Measurements from ENCODE around the gene MYBPHL.
A peak's percentile ranks its signal among the peaks of the same experiment; 100 is the strongest.

The MYBPHL gene

GRCh38 chr1:109338608-109339007, 31.8 kb upstream of the MYBPHL start:
- no peak overlapping the region for H4K8ac ChIP-seq (ENCODE audit: low read length)
- no peak overlapping the region for H2BK12ac ChIP-seq (ENCODE audit: low read length in 2 of 2)
- H2AK5ac ChIP-seq (ENCODE audit: low read length, severe bottlenecking): no peak overlapping the region
- no peaks in the 10 kb centered on the region for H3K4me1 ChIP-seq (ENCODE audit: control insufficient read depth, insufficient read depth, low read depth, low read length)
- no peak for DNase-seq
- WGBS: 100% methylated on average over 3 of the region's 3 CpGs
- no peak overlapping the region for H3K4me3 ChIP-seq (ENCODE audit: insufficient read depth in 1 of 2, low read depth in 1 of 2, low read length in 2 of 2)
- no peak overlapping the region for H4K91ac ChIP-seq (ENCODE audit: low read length)
- H2BK120ac ChIP-seq (ENCODE audit: low read depth, low read length): no peak overlapping the region
- H3K79me1 ChIP-seq (replicated peaks; ENCODE audit: low read length, poor library complexity, severe bottlenecking): no peaks in the 10 kb centered on the region
- H3K4me2 ChIP-seq (ENCODE audit: low read length, poor library complexity, severe bottlenecking): no peak overlapping the region
- no peak overlapping the region for H3K4ac ChIP-seq (ENCODE audit: low read depth in 1 of 2, low read length in 2 of 2)
- peaks cover 24 to 33% of the 10 kb centered on the region in 2 experiments for H3K36me3 ChIP-seq (ENCODE audit: control insufficient read depth in 1 of 2, insufficient read depth in 2 of 2, low read depth in 1 of 2, low read length in 2 of 2)
- H2AFZ ChIP-seq (ENCODE audit: low read depth, low read length): no peak overlapping the region
- no peak overlapping the region for H3K23ac ChIP-seq (ENCODE audit: low read length in 2 of 2)
- no peaks in the 10 kb centered on the region for H3K27me3 ChIP-seq (ENCODE audit: control insufficient read depth in 1 of 2, insufficient read depth in 1 of 2, low read length in 2 of 2)
- H3K9me3 ChIP-seq (ENCODE audit: control insufficient read depth, low read length): no peaks in the 10 kb centered on the region
- no peak overlapping the region for H3K14ac ChIP-seq (ENCODE audit: low read length in 2 of 2)
- H2BK5ac ChIP-seq (ENCODE audit: low read depth, low read length, poor library complexity, severe bottlenecking): no peak overlapping the region
- H2BK15ac ChIP-seq (ENCODE audit: low read depth, poor library complexity, severe bottlenecking): no peak overlapping the region
- no peak overlapping the region for H3K27ac ChIP-seq (ENCODE audit: low read length, poor library complexity, severe bottlenecking)
- no peak overlapping the region for H3K18ac ChIP-seq (ENCODE audit: low read depth in 1 of 2, low read length in 2 of 2)
- H3K9ac ChIP-seq (ENCODE audit: low read length): no peak overlapping the region

- Histone ChIP-seq H3K36me3 (ENCODE audit: control insufficient read depth in 1 of 2, insufficient read depth in 2 of 2, low read depth in 1 of 2, low read length in 2 of 2) (peaks cover 23 to 33% of the 10 kb centered on the region in 2 experiments), H3K23ac (ENCODE audit: low read length in 2 of 2) (no peak overlapping the region), H3K79me1 (replicated peaks; ENCODE audit: low read length, poor library complexity, severe bottlenecking) (no peaks in the 10 kb centered on the region), H3K27me3 (ENCODE audit: control insufficient read depth in 1 of 2, insufficient read depth in 1 of 2, low read length in 2 of 2) (no peaks in the 10 kb centered on the region), H2BK15ac (ENCODE audit: low read depth, poor library complexity, severe bottlenecking) (no peak overlapping the region), H2BK5ac (ENCODE audit: low read depth, low read length, poor library complexity, severe bottlenecking) (no peak overlapping the region), H2BK120ac (ENCODE audit: low read depth, low read length) (no peak overlapping the region), H3K4me2 (ENCODE audit: low read length, poor library complexity, severe bottlenecking) (no peak overlapping the region), H2AK5ac (ENCODE audit: low read length, severe bottlenecking) (no peak overlapping the region), H3K9ac (ENCODE audit: low read length) (no peak overlapping the region), H3K27ac (ENCODE audit: low read length, poor library complexity, severe bottlenecking) (no peak overlapping the region), H3K4me3 (ENCODE audit: insufficient read depth in 1 of 2, low read depth in 1 of 2, low read length in 2 of 2) (no peak overlapping the region), H3K18ac (ENCODE audit: low read depth in 1 of 2, low read length in 2 of 2) (no peak overlapping the region), H4K8ac (ENCODE audit: low read length) (no peak overlapping the region), H3K14ac (ENCODE audit: low read length in 2 of 2) (no peak overlapping the region), H3K9me3 (ENCODE audit: control insufficient read depth, low read length) (no peaks in the 10 kb centered on the region), H2BK12ac (ENCODE audit: low read length in 2 of 2) (no peak overlapping the region), H2AFZ (ENCODE audit: low read depth, low read length) (no peak overlapping the region), H3K4me1 (ENCODE audit: control insufficient read depth, insufficient read depth, low read depth, low read length) (no peaks in the 10 kb centered on the region), H4K91ac (ENCODE audit: low read length) (no peak overlapping the region), H3K4ac (ENCODE audit: low read depth in 1 of 2, low read length in 2 of 2) (no peak overlapping the region)
- WGBS: 96% methylated on average over 4 of the region's 6 CpGs
- no peak for DNase-seq
These were observed 31.3 kb upstream of the MYBPHL start for GRCh38 chr1:109338091-109338490.

GRCh38 chr1:109335091-109335490, 28.3 kb upstream of the MYBPHL start:
- Histone ChIP-seq H2AFZ (ENCODE audit: low read depth, low read length) (no peak overlapping the region), H3K9me3 (ENCODE audit: control insufficient read depth, low read length) (peaks cover 23% of the 10 kb centered on the region), H3K9ac (ENCODE audit: low read length) (no peak overlapping the region), H2AK5ac (ENCODE audit: low read length, severe bottlenecking) (no peak overlapping the region), H3K79me1 (replicated peaks; ENCODE audit: low read length, poor library complexity, severe bottlenecking) (peaks cover 2% of the 10 kb centered on the region), H3K27me3 (ENCODE audit: control insufficient read depth in 1 of 2, insufficient read depth in 1 of 2, low read length in 2 of 2) (no peaks in the 10 kb centered on the region), H3K27ac (ENCODE audit: low read length, poor library complexity, severe bottlenecking) (no peak overlapping the region), H2BK120ac (ENCODE audit: low read depth, low read length) (no peak overlapping the region), H3K14ac (ENCODE audit: low read length in 2 of 2) (no peak overlapping the region), H3K23ac (ENCODE audit: low read length in 2 of 2) (no peak overlapping the region), H4K91ac (ENCODE audit: low read length) (peak overlapping the region; percentile 72), H3K4me3 (ENCODE audit: insufficient read depth in 1 of 2, low read depth in 1 of 2, low read length in 2 of 2) (no peak overlapping the region), H3K36me3 (ENCODE audit: control insufficient read depth in 1 of 2, insufficient read depth in 2 of 2, low read depth in 1 of 2, low read length in 2 of 2) (peaks cover 24 to 25% of the 10 kb centered on the region in 2 experiments), H3K4me1 (ENCODE audit: control insufficient read depth, insufficient read depth, low read depth, low read length) (no peaks in the 10 kb centered on the region), H3K4ac (ENCODE audit: low read depth in 1 of 2, low read length in 2 of 2) (no peak overlapping the region), H3K18ac (ENCODE audit: low read depth in 1 of 2, low read length in 2 of 2) (no peak overlapping the region), H4K8ac (ENCODE audit: low read length) (no peak overlapping the region), H2BK12ac (ENCODE audit: low read length in 2 of 2) (no peak overlapping the region), H3K4me2 (ENCODE audit: low read length, poor library complexity, severe bottlenecking) (no peak overlapping the region), H2BK15ac (ENCODE audit: low read depth, poor library complexity, severe bottlenecking) (no peak overlapping the region), H2BK5ac (ENCODE audit: low read depth, low read length, poor library complexity, severe bottlenecking) (no peak overlapping the region)
- DNase-seq: no peak
- WGBS: 97% methylated on average over 3 of the region's 4 CpGs

GRCh38 chr1:109331113-109331512, 24.3 kb upstream of the MYBPHL start:
- no peak overlapping the region for H2BK120ac ChIP-seq (ENCODE audit: low read depth, low read length)
- H3K79me1 ChIP-seq (replicated peaks; ENCODE audit: low read length, poor library complexity, severe bottlenecking): peaks cover 4% of the 10 kb centered on the region
- H3K23ac ChIP-seq (ENCODE audit: low read length in 2 of 2): no peak overlapping the region
- DNase-seq: no peak
- H3K27ac ChIP-seq (ENCODE audit: low read length, poor library complexity, severe bottlenecking): no peak overlapping the region
- no peak overlapping the region for H3K18ac ChIP-seq (ENCODE audit: low read depth in 1 of 2, low read length in 2 of 2)
- no peak overlapping the region for H2AK5ac ChIP-seq (ENCODE audit: low read length, severe bottlenecking)
- no peak overlapping the region for H3K9ac ChIP-seq (ENCODE audit: low read length)
- peaks cover 19 to 28% of the 10 kb centered on the region in 2 experiments for H3K36me3 ChIP-seq (ENCODE audit: control insufficient read depth in 1 of 2, insufficient read depth in 2 of 2, low read depth in 1 of 2, low read length in 2 of 2)
- H3K14ac ChIP-seq (ENCODE audit: low read length in 2 of 2): no peak overlapping the region
- no peak overlapping the region for H3K4me2 ChIP-seq (ENCODE audit: low read length, poor library complexity, severe bottlenecking)
- no peak overlapping the region for H2BK15ac ChIP-seq (ENCODE audit: low read depth, poor library complexity, severe bottlenecking)
- no peak overlapping the region for H2BK5ac ChIP-seq (ENCODE audit: low read depth, low read length, poor library complexity, severe bottlenecking)
- H3K4me3 ChIP-seq (ENCODE audit: insufficient read depth in 1 of 2, low read depth in 1 of 2, low read length in 2 of 2): no peak overlapping the region
- H3K9me3 ChIP-seq (ENCODE audit: control insufficient read depth, low read length): peaks cover 23% of the 10 kb centered on the region
- H3K27me3 ChIP-seq (ENCODE audit: control insufficient read depth in 1 of 2, insufficient read depth in 1 of 2, low read length in 2 of 2): no peaks in the 10 kb centered on the region
- no peak overlapping the region for H4K8ac ChIP-seq (ENCODE audit: low read length)
- no peak overlapping the region for H2AFZ ChIP-seq (ENCODE audit: low read depth, low read length)
- H3K4me1 ChIP-seq (ENCODE audit: control insufficient read depth, insufficient read depth, low read depth, low read length): no peaks in the 10 kb centered on the region
- H2BK12ac ChIP-seq (ENCODE audit: low read length in 2 of 2): no peak overlapping the region
- H4K91ac ChIP-seq (ENCODE audit: low read length): no peak overlapping the region
- no peak overlapping the region for H3K4ac ChIP-seq (ENCODE audit: low read depth in 1 of 2, low read length in 2 of 2)

All from mesenchymal stem cell (in vitro differentiated cells and primary cell).